GM18505 (cell line): ENCODE measurements around the gene DNAH14.
"Not testable (repeated sequence)": the region's sequence is repeated elsewhere in the genome, so short reads cannot be mapped to it uniquely, and the experiment has no call there.

Experiments
- ATAC-seq: cut with Tn5 transposase; IDR thresholded peaks from one replicate; pipeline ENCODE4 v1.9.1; 2021; ENCODE audit not compliant: unreplicated experiment
- POLR2A ChIP-seq: IDR thresholded peaks from 4 replicates; pipeline ENCODE4 v1.6.1; 2011; ENCODE audit warnings: borderline replicate concordance; ENCODE audit not compliant: insufficient read depth, insufficient read length; ENCODE audit errors: extremely low read depth

Gene DNAH14

GRCh38 chr1:225254676-225255075 is 325.2 kb downstream of the DNAH14 start:
- ATAC-seq = no peak
- no peak for TF ChIP-seq POLR2A

GRCh38 chr1:225257081-225257480 is 327.6 kb downstream of the DNAH14 start:
- no peak for TF ChIP-seq POLR2A
- no peak for ATAC-seq

DNA sequence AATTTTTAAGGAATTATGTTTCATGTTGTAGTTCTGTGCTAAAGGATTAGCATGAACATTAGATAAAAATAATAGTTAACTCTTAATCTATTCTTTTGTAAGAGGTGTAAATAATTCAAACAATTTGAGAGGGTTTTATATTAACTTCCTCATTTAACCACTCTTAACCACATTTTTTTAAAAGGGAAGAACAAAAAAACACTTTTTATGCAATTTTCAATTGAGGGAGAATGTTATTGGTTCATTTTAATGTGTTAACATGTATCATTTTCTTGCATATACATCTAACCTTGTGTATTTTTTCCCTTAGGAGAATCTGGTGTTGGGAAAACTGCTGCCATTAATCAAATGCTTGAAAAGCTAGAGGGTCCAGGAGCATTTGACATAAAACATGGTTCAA is 329.3 kb downstream of the DNAH14 start:
- ATAC-seq = no peak
- TF ChIP-seq POLR2A = no peak

DNA sequence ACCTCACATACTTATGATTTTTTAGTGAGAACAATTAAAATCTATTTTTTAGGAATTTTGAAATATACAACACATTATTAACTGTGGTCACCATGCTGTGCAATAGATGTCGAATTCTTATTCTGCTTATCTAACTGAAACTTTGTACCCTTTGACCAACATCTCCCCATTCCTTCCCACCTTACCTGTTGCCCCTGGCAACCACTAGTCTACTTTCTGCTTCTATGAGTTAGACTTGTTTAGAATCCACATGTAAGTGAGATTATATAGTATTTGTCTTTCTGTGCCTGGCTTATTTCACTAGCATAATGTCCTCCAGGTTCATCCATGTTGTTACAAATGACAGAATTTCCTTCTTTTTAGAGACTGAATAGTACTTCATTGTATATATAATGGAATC is 330.1 kb downstream of the DNAH14 start:
- no peak for ATAC-seq
- no peak for TF ChIP-seq POLR2A

DNA sequence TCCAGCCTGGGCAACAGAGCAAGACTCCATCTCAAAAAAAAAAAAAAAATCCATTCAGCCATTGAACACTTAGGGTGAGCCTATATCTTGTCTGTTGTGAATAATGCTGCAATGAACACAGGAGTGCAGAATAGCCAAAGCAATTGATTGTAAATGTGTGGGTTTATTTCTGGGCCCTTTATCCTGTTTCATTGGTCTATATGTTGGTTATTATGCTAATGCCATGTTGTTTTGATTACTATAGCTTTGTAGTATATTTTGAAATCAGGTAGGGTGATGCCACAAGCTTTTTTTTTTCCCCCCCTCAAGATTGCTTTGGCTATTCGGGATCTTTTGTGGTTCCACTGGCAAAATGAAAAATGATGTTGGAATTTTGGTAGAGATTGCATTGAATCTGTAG is 330.8 kb downstream of the DNAH14 start:
- no peak for TF ChIP-seq POLR2A
- ATAC-seq = no peak

DNA sequence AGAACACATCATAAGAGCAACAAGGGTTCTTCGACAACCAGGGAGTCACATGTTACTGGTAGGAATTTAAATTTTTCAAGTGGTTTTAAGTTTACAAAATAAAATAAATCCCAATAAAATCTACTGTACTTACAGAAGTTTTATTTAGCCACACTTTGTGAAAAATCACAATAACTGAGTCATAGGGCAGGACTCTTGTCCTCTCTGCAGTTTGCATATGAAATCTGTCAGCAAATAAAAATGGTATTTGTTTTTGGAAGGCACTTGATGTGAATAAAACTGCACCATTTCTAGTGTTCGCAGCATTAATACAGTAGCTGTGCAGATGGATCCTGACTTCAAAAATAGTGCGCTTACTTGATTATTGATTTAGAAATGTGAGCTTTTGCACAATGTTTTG is 348.0 kb downstream of the DNAH14 start:
- TF ChIP-seq POLR2A = no peak
- no peak for ATAC-seq

DNA sequence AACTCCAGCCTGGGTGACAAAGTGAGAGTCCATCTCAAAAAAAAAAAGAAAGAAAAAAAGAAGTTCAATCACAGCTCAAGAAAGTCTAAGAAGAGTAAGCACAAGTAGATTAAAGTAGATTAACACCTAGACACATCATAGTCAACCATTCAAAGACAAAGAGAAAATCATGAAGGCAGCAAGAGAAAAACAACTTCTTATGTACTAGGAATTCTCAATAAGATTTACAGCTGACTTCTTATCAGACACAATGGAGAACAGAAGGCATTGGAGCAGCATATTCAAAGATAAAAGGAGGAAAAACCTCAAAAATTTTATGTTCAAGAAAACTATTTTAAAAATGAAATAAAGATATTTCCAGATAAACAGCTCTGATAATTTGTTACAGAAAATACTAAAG is 351.1 kb downstream of the DNAH14 start:
- ATAC-seq = no peak
- no peak for TF ChIP-seq POLR2A

GRCh38 chr1:225290244-225290643 is 360.8 kb downstream of the DNAH14 start:
- no peak for ATAC-seq
- TF ChIP-seq POLR2A = no peak

- no peak for TF ChIP-seq POLR2A
- no peak for ATAC-seq
Measured at GRCh38 chr1:225299624-225300023, 370.1 kb downstream of the DNAH14 start.

- no peak for ATAC-seq
- TF ChIP-seq POLR2A = no peak
Measured at GRCh38 chr1:225300381-225300780, 370.9 kb downstream of the DNAH14 start.

- no peak for ATAC-seq
Measured at GRCh38 chr1:225304996-225305395, 375.5 kb downstream of the DNAH14 start.

GRCh38 chr1:225310544-225310943 is 381.1 kb downstream of the DNAH14 start:
- not testable (repeated sequence) for ATAC-seq

More at GRCh38 chr1:225304996-225305395, 375.5 kb downstream of the DNAH14 start:
- no peak for TF ChIP-seq POLR2A

GRCh38 chr1:225318706-225319575 is 389.5 kb downstream of the DNAH14 start:
- TF ChIP-seq POLR2A = no peak
- peak; percentile 86 for ATAC-seq

DNA sequence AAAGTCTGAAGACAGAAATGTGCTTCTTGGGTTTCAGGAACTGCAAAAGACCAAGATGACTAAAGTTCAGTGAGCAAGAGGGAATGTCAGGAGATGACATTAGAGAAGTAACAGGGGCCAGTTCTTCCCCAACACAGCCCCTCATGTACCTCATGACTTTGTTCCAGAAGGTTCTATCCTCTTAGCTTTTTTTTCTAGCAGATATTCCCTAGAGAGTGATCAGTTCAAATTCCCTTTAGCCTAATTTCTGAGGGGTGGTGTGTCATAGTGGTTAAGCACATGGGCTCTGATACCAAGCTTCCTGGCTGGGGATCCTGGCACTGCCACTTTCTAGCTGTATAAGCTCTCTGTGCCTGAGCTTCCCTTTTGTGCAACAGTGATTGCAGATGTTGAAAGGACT is 390.4 kb downstream of the DNAH14 start:
- no peak for TF ChIP-seq POLR2A
- no peak for ATAC-seq

DNA sequence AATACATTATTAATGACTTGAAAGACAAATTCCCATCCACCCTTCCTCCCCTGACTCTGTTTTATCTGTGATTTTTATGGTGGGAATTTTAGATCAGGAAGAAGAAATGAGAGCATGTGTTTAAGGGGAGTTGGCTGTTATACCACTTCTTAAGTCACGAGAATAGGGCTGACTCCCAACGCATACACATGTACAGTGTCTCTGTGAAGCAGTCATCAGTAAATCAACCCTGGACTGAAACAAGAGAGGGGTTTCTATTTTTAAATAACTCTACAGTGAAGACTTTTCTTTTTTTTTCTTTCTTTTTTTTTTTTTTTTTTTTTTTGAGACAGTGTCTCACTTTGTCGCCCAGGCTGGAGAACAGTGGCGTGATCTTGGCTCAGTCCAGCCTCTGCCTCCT is 392.3 kb downstream of the DNAH14 start:
- no peak for ATAC-seq
- TF ChIP-seq POLR2A = no peak

GRCh38 chr1:225329041-225329440 is 399.6 kb downstream of the DNAH14 start:
- no peak for TF ChIP-seq POLR2A
- no peak for ATAC-seq

- not testable (repeated sequence) for ATAC-seq
Measured at GRCh38 chr1:225329996-225330395, 400.5 kb downstream of the DNAH14 start.
